HepG2 (cell line): Measurements from ENCODE around the gene KRTDAP. TPM values are rescaled to one million over a fixed set of nuclear protein-coding genes. Genes with fewer than 3 reads are reported as not detected.

Experiments used
- ATAC-seq: fragments of 200-7000 bp; cut with Tn5 transposase; 3 replicates; pipeline ENCODE4 v1.9.1; 2020; ENCODE audit warnings: mild to moderate bottlenecking, moderate library complexity
- BruUV-seq: library from RNA; stranded (reverse); fragments of 400-500 nt; replicated peaks from 2 replicates; lab custom pipeline; 2021; lab: Mats Ljungman, UMichigan
- CTCF ChIA-PET: fragments of 300-600 bp; formaldehyde crosslinking; extraction: SDS; loops from one replicate; lab custom pipeline; 2021; ENCODE audit warnings: low total read pairs, inconsistent platforms, low intra/inter-chr PET ratio; lab: Yijun Ruan, JAX
- POLR2A ChIA-PET: fragments of 350-600 bp; sonication (Branson Sonifier 250); formaldehyde crosslinking; loops from one replicate; lab custom pipeline; 2020; ENCODE audit warnings: antibody characterized with exemption, inconsistent platforms; lab: Yijun Ruan, JAX
- DNase-seq: peaks from one replicate; pipeline ENCODE4 v3.0.0-alpha.2; 2015; ENCODE audit warnings: low spot score
- FAIRE-seq: peaks from 3 replicates; lab custom pipeline; 2011; peaks lifted over from hg19 to GRCh38; lab: Jason Lieb, UNC
- H2AFZ ChIP-seq: one replicate; pipeline ENCODE4 v1.6.1; 2011; ENCODE audit warnings: low read length, inconsistent platforms
- H3K27ac ChIP-seq: fragments of 300-600 bp; 3 replicates; pipeline ENCODE4 v1.8.0; 2011; ENCODE audit warnings: mixed run types, mild to moderate bottlenecking, mixed read lengths, low read length, inconsistent platforms; ENCODE audit not compliant: insufficient read depth; ENCODE audit errors: extremely low read length
- H3K27me3 ChIP-seq, 2 experiments: fragments of 200-600 bp in 1 of 2; 2 replicates in 1 of 2; 3 replicates in 1 of 2; pipeline versions ENCODE4 v1.6.0 to v1.8.0; 2011; ENCODE audit warnings: low read length in 2 of 2, mild to moderate bottlenecking in 2 of 2, moderate library complexity in 2 of 2, inconsistent platforms in 1 of 2; ENCODE audit not compliant: insufficient read depth in 2 of 2, control insufficient read depth in 1 of 2
- H3K36me3 ChIP-seq, 2 experiments: fragments of 200-600 bp in 1 of 2; replicated peaks in 1 of 2; 2 replicates in 1 of 2; 3 replicates in 1 of 2; pipeline versions ENCODE4 v1.5.1 to v1.8.0; 2011; ENCODE audit warnings: low read length in 2 of 2, inconsistent platforms in 1 of 2; ENCODE audit not compliant: insufficient read depth in 2 of 2, control insufficient read depth in 1 of 2
- H3K4me1 ChIP-seq: 2 replicates; pipeline ENCODE4 v1.5.1; 2012; ENCODE audit warnings: low read length, inconsistent platforms; ENCODE audit not compliant: insufficient read depth
- H3K4me2 ChIP-seq: 2 replicates; pipeline ENCODE4 v1.6.0; 2011; ENCODE audit warnings: low read depth, low read length, inconsistent platforms
- H3K4me3 ChIP-seq, 3 experiments: fragments of 200-600 bp in 1 of 3; sonication (generic), shearing (Covaris generic) in 1 of 3; replicated peaks in 1 of 3; 2 replicates each; pipeline ENCODE4 v1.5.1; 2011 to 2016; ENCODE audit warnings: low read length in 3 of 3, inconsistent platforms in 2 of 3, low read depth in 2 of 3, mild to moderate bottlenecking in 2 of 3, control low read depth in 1 of 3, mixed read lengths in 1 of 3; ENCODE audit not compliant: insufficient read depth in 1 of 3
- H3K79me2 ChIP-seq: one replicate; pipeline ENCODE4 v1.6.1; 2011; ENCODE audit warnings: low read length, inconsistent platforms; ENCODE audit not compliant: insufficient read depth
- H3K9ac ChIP-seq: 2 replicates; pipeline ENCODE4 v1.6.0; 2011; ENCODE audit warnings: mild to moderate bottlenecking, low read depth, low read length, inconsistent platforms; ENCODE audit not compliant: insufficient read depth
- H3K9me3 ChIP-seq: 2 replicates; pipeline ENCODE4 v1.5.1; 2012; ENCODE audit warnings: mild to moderate bottlenecking, low read length
- H4K20me1 ChIP-seq: 2 replicates; pipeline ENCODE4 v1.6.0; 2011; ENCODE audit warnings: inconsistent platforms, mild to moderate bottlenecking, low read length, moderate library complexity; ENCODE audit not compliant: insufficient read depth
- FLYWCH1 ChIP-seq: sonication (generic); formaldehyde crosslinking; IDR thresholded peaks from 2 replicates; pipeline ENCODE4 v1.8.1; 2023; ENCODE audit warnings: mild to moderate bottlenecking, missing genetic modification reagents
- FOXM1 ChIP-seq: sonication (generic); formaldehyde crosslinking; IDR thresholded peaks from 2 replicates; pipeline ENCODE4 v1.5.0; 2020; ENCODE audit warnings: missing genetic modification reagents
- HCFC1 ChIP-seq: fragments of 150-350 bp; IDR thresholded peaks from 2 replicates; pipeline ENCODE4 v1.6.1; 2014; ENCODE audit warnings: low read depth, low read length
- HNF4G ChIP-seq, 2 experiments: sonication (generic) in 1 of 2; formaldehyde crosslinking in 1 of 2; IDR thresholded peaks; 2 replicates each; pipeline versions ENCODE4 v1.4.0 to v1.6.1; 2011 to 2020; ENCODE audit warnings: borderline replicate concordance in 2 of 2, low read depth in 2 of 2, mild to moderate bottlenecking in 2 of 2, low read length in 1 of 2, missing genetic modification reagents in 1 of 2, moderate library complexity in 1 of 2
- MLLT10 ChIP-seq: sonication (generic); formaldehyde crosslinking; IDR thresholded peaks from 2 replicates; pipeline ENCODE4 v1.4.0; 2020; ENCODE audit warnings: missing genetic modification reagents
- MTA1 ChIP-seq: sonication (generic); formaldehyde crosslinking; IDR thresholded peaks from 2 replicates; pipeline ENCODE4 v1.4.0; 2020; ENCODE audit warnings: missing genetic modification reagents, mild to moderate bottlenecking, borderline replicate concordance
- MTA3 ChIP-seq: sonication (generic); formaldehyde crosslinking; IDR thresholded peaks from 2 replicates; pipeline ENCODE4 v1.4.0; 2020; ENCODE audit warnings: missing genetic modification reagents
- NAIF1 ChIP-seq: sonication (generic); formaldehyde crosslinking; IDR thresholded peaks from 2 replicates; pipeline ENCODE4 v1.5.0; 2020; ENCODE audit warnings: mild to moderate bottlenecking, missing genetic modification reagents, borderline replicate concordance
- ZNF24 ChIP-seq: fragments of 450-650 bp; IDR thresholded peaks from 2 replicates; pipeline ENCODE4 v1.6.1; 2017; ENCODE audit warnings: antibody characterized with exemption, mild to moderate bottlenecking
- ZNF251 ChIP-seq: sonication (generic); formaldehyde crosslinking; IDR thresholded peaks from 2 replicates; pipeline ENCODE4 v1.9.0; 2021; ENCODE audit warnings: mild to moderate bottlenecking, missing genetic modification reagents
- ZNF558 ChIP-seq: sonication (generic); formaldehyde crosslinking; IDR thresholded peaks from 2 replicates; pipeline ENCODE4 v1.9.0; 2022; ENCODE audit warnings: mild to moderate bottlenecking, missing genetic modification reagents, borderline replicate concordance
- WGBS: methylation state at CpG from one replicate; pipeline ENCODE4 v1.1.6; 2017; ENCODE audit warnings: low lambda C conversion rate; 5-methylcytosine and 5-hydroxymethylcytosine counted together
- in situ Hi-C: cut with HindIII; loops from 2 replicates; pipeline ENCODE4 v1.10.0; 2017; ENCODE audit warnings: low pct_unique_long_range_greater_than_20kb; ENCODE audit not compliant: extremely low pct_ligation_motif_present
- intact Hi-C: fragments of 100-400 bp; cut with micrococcal nuclease; formaldehyde crosslinking; loops from one replicate; pipeline ENCODE4 v1.10.0; 2022; ENCODE audit not compliant: unreplicated experiment
- polyA plus RNA-seq, 8 experiments: library from polyadenylated mRNA; depleted of rRNA in 3 of 8; stranded (reverse) in 7 of 8; unstranded in 1 of 8; fragments of >200 nt; fragmentation: Illumina TruSeq in 4 of 8; extraction: Trizol in 4 of 8; gene quantifications; 2 replicates each; pipeline versions ENCODE4 v1.2.1 to v1.2.3, GENCODE V29; 2011 to 2016; ENCODE audit warnings: low read depth in 4 of 8, missing spikeins in 1 of 8, mixed read lengths in 1 of 8; ENCODE audit not compliant: insufficient read depth in 1 of 8
- total RNA-seq, 5 experiments: library from RNA; depleted of rRNA; stranded (reverse); fragments of >200 nt; fragmentation: Illumina TruSeq; extraction: Trizol; gene quantifications; 2 replicates each; pipeline ENCODE4 v1.2.3, GENCODE V29; 2016; ENCODE audit warnings: low read depth in 1 of 5
- TF ChIP-seq, protein P1 (sequence below): sonication (generic); formaldehyde crosslinking; IDR thresholded peaks from 2 replicates; pipeline ENCODE4 v1.4.0; 2020; ENCODE audit warnings: mild to moderate bottlenecking, missing genetic modification reagents
- TF ChIP-seq, protein P2 (sequence below): sonication (generic); formaldehyde crosslinking; IDR thresholded peaks from 2 replicates; pipeline ENCODE4 v1.8.1; 2023; ENCODE audit warnings: mild to moderate bottlenecking, moderate library complexity, missing genetic modification reagents

KRTDAP gene
- total and polyA plus RNA-seq, 2 of the 13 experiments (the other 11 are each of a cell fraction or from before 2014, with no cell fraction given) = 0.86 to 1.5 TPM

DNA sequence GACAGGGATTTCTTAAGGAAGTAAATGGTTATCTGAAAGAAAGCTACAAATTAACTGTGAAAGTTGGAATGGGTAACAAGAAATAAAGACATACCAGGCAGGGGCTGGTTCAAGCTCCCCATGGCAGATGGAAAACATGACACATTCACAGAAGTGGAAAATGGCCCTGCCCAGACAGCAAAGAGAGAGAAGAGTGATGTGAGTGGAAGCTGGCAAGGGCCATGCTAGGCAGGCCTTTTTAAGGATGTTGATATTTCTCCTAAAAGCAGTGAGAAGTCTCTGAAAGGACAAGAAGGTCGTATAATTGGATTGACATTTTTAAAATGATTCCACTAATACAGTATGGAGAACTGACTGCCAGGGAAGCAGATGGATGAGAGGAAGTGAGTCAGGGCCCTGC lies 45.5 kb downstream of the KRTDAP start:
- CTCF ChIA-PET = no interaction called here
- Histone ChIP-seq H3K9ac (no peak overlapping the region), H3K4me3 (no peak overlapping the region), H3K4me2 (no peak overlapping the region), H3K27me3 (peaks cover 3 to 30% of the 10 kb centered on the region in 2 experiments), H3K4me1 (peaks cover 40% of the 10 kb centered on the region), H3K36me3 (no peaks in the 10 kb centered on the region), H2AFZ (no peak overlapping the region), H4K20me1 (no peaks in the 10 kb centered on the region), H3K9me3 (no peaks in the 10 kb centered on the region), H3K27ac (no peak overlapping the region), H3K79me2 (no peaks in the 10 kb centered on the region)
- BruUV-seq = no TSS peak
- POLR2A ChIA-PET = no interaction called here
- ATAC-seq (no peak), FAIRE-seq (no peak), DNase-seq (no peak)
- intact Hi-C loops = no loop called here
- in situ Hi-C loops = no loop called here
- WGBS = 25% methylated on average over 1 of the region's 1 CpG
- TF ChIP-seq HNF4G (IDR thresholded peaks at IDR 0.05; ENCODE audit: borderline replicate concordance, low read depth, low read length) (no peak), HNF4G (CRISPR knock-in tag; IDR thresholded peaks at IDR 0.05; ENCODE audit: borderline replicate concordance, low read depth) (no peak), ZNF558 (CRISPR knock-in tag) (no peak)

DNA sequence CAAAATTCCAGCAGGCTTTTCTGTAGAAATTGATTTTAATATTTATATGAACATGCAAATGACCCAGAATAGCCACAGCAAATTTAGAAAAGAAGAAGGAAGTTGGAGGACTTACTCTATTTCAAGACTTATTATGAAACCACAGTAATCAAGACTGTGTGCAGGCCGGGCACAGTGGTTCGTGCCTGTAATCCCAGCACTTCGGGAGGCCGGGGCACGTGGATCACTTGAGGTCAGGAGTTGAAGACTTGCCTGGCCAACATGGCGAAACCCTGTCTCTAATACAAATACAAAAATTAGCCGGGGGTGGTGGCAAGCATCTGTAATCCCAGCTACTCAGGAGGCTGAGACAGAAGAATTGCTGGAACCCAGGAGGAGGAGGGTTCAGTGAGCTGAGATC lies 48.2 kb downstream of the KRTDAP start:
- Histone ChIP-seq H3K4me1 (peaks cover 29% of the 10 kb centered on the region), H3K4me3 (no peak overlapping the region), H3K79me2 (no peaks in the 10 kb centered on the region), H3K27ac (no peak overlapping the region), H2AFZ (no peak overlapping the region), H3K4me2 (no peak overlapping the region), H3K36me3 (no peaks in the 10 kb centered on the region), H3K9me3 (no peaks in the 10 kb centered on the region), H3K9ac (no peak overlapping the region), H4K20me1 (no peaks in the 10 kb centered on the region), H3K27me3 (peaks cover 2 to 18% of the 10 kb centered on the region in 2 experiments; a peak in 3 of 5 replicates)
- BruUV-seq = no TSS peak
- ChIA-PET CTCF (no interaction called here), POLR2A (no interaction called here)
- ATAC-seq (no peak), DNase-seq (no peak), FAIRE-seq (no peak)
- WGBS = 6% methylated on average over 7 of the region's 7 CpGs
- in situ Hi-C loops = no loop called here
- intact Hi-C loops = no loop called here
- TF ChIP-seq, protein P1, sequence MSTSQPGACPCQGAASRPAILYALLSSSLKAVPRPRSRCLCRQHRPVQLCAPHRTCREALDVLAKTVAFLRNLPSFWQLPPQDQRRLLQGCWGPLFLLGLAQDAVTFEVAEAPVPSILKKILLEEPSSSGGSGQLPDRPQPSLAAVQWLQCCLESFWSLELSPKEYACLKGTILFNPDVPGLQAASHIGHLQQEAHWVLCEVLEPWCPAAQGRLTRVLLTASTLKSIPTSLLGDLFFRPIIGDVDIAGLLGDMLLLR = no peak
- TF ChIP-seq HNF4G (IDR thresholded peaks at IDR 0.05; ENCODE audit: borderline replicate concordance, low read depth, low read length) (no peak), HNF4G (CRISPR knock-in tag; IDR thresholded peaks at IDR 0.05; ENCODE audit: borderline replicate concordance, low read depth) (no peak), ZNF251 (CRISPR knock-in tag) (no peak), HCFC1 (no peak), FLYWCH1 (no peak), MTA3 (CRISPR knock-in tag) (no peak), MLLT10 (CRISPR knock-in tag) (no peak), ZNF24 (no peak), NAIF1 (CRISPR knock-in tag) (no peak), FOXM1 (CRISPR knock-in tag) (no peak), MTA1 (no peak)
- TF ChIP-seq, protein P2, sequence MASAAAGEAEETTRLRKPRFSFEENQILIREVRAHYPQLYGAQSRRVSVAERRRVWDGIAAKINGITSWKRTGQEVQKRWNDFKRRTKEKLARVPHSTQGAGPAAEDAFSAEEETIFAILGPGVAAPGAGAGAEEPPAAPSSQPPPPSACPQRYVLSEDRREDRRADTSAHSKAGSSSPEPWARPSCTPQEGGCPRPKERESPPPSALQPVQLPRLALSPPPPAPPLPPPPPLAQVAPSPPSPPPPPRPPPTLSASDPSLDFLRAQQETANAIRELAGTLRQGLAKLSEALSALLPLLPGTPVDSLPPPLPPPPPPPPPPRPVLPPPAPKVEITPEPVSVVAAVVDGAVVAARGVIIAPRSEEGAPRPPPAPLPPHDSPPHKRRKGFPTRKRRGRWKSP = no peak
